ENCODE data around the gene CSNK2B. TPM values are rescaled to one million over a fixed set of nuclear protein-coding genes. Genes with fewer than 3 reads are reported as not detected.

Gene CSNK2B
- total RNA-seq, 1 donor from 2014 or later: 163 TPM

GRCh38 chr6:31687860-31688693 lies 22.2 kb downstream of the CSNK2B start:
- Mint-ChIP-seq H3K27me3 (ENCODE audit: unreplicated experiment) (no peaks in the 10 kb centered on the region), H3K27ac (ENCODE audit: unreplicated experiment) (no peak overlapping the region), H3K9me3 (ENCODE audit: unreplicated experiment) (no peaks in the 10 kb centered on the region), H3K4me1 (ENCODE audit: unreplicated experiment) (no peaks in the 10 kb centered on the region), H3K36me3 (ENCODE audit: unreplicated experiment) (peaks cover 32% of the 10 kb centered on the region), H3K4me3 (ENCODE audit: unreplicated experiment) (no peak overlapping the region)
- no peak for TF ChIP-seq CTCF (IDR thresholded peaks at IDR 0.05)
- no peak for DNase-seq (ENCODE audit: extremely low spot score, unreplicated experiment)

DNA sequence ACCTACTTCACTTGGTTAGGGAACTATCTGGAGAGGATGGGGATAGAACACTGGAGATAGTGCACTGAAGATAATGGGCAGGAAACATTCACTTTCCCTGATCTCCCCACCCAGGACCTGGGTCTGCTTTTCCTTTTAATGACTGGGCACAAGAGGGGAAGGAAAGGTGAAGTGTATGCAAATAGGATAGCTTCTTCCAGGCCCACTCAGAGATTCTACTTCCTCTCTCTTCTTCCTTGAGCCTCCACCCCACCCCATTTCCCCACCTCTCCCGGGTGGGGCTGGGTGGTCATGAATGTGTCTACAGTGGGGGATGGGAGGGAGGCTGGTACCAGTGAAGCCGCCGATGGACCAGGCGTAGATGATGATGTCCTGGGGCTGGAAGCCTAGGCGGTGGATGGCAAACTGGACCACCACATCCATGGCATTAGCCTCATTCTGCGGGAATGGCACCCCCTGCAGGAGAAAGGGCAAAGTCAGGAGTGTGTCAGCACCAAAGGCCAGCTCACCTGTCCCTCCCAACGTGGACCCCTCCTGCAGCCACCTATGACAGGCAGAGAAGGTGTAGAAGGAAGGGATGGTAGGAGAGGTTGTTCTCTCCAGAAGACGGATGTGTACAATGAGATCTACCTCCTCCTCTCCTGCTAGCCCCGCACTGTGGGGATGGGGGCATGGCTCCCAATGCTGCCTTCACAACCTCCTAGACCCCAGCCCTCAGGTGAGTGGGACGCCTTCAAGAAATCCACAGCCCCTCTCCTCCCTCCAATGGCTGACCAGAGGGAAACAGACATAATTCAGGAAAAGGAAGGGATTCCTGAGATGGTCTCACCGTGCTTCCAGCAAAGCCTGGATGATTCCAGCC lies 23.6 kb downstream of the CSNK2B start:
- Mint-ChIP-seq H3K9me3 (ENCODE audit: unreplicated experiment) (no peaks in the 10 kb centered on the region), H3K4me1 (ENCODE audit: unreplicated experiment) (no peaks in the 10 kb centered on the region), H3K36me3 (ENCODE audit: unreplicated experiment) (peaks cover 35% of the 10 kb centered on the region), H3K27ac (ENCODE audit: unreplicated experiment) (no peak overlapping the region), H3K4me3 (ENCODE audit: unreplicated experiment) (no peak overlapping the region), H3K27me3 (ENCODE audit: unreplicated experiment) (no peaks in the 10 kb centered on the region)
- TF ChIP-seq CTCF (IDR thresholded peaks at IDR 0.05): peak; percentile 49
- no peak for DNase-seq (ENCODE audit: extremely low spot score, unreplicated experiment)

- H3K4me3 Mint-ChIP-seq (ENCODE audit: unreplicated experiment): no peak overlapping the region
- no peaks in the 10 kb centered on the region for H3K4me1 Mint-ChIP-seq (ENCODE audit: unreplicated experiment)
- no peak for TF ChIP-seq CTCF (IDR thresholded peaks at IDR 0.05)
- peaks cover 34% of the 10 kb centered on the region for H3K36me3 Mint-ChIP-seq (ENCODE audit: unreplicated experiment)
- H3K27ac Mint-ChIP-seq (ENCODE audit: unreplicated experiment): no peak overlapping the region
- DNase-seq (ENCODE audit: extremely low spot score, unreplicated experiment): no peak
- H3K27me3 Mint-ChIP-seq (ENCODE audit: unreplicated experiment): no peaks in the 10 kb centered on the region
- no peaks in the 10 kb centered on the region for H3K9me3 Mint-ChIP-seq (ENCODE audit: unreplicated experiment)
Observed at GRCh38 chr6:31690231-31691077, 24.6 kb downstream of the CSNK2B start.

GRCh38 chr6:31691078-31691463 lies 25.2 kb downstream of the CSNK2B start:
- no peaks in the 10 kb centered on the region for H3K4me1 Mint-ChIP-seq (ENCODE audit: unreplicated experiment)
- H3K27me3 Mint-ChIP-seq (ENCODE audit: unreplicated experiment): no peaks in the 10 kb centered on the region
- H3K4me3 Mint-ChIP-seq (ENCODE audit: unreplicated experiment): no peak overlapping the region
- TF ChIP-seq CTCF (IDR thresholded peaks at IDR 0.05): no peak
- no peak overlapping the region for H3K27ac Mint-ChIP-seq (ENCODE audit: unreplicated experiment)
- DNase-seq (ENCODE audit: extremely low spot score, unreplicated experiment): no peak
- H3K36me3 Mint-ChIP-seq (ENCODE audit: unreplicated experiment): peaks cover 30% of the 10 kb centered on the region
- H3K9me3 Mint-ChIP-seq (ENCODE audit: unreplicated experiment): no peaks in the 10 kb centered on the region

Measured in osteocyte (in vitro differentiated cells).